H7 (cell line): ENCODE results near the gene CTF1. TPM values are rescaled to one million over a fixed set of nuclear protein-coding genes. Genes with fewer than 3 reads are reported as not detected.
"Not testable (repeated sequence)": the region's sequence is repeated elsewhere in the genome, so short reads cannot be mapped to it uniquely, and the experiment has no call there.

Source experiments
- DNase-seq: peaks from one replicate; pipeline ENCODE4 v3.0.0; 2012
- H3K27me3 ChIP-seq: 2 replicates; pipeline ENCODE4 v1.6.0; 2011; ENCODE audit warnings: mild to moderate bottlenecking, low read length; ENCODE audit not compliant: control insufficient read depth, insufficient read depth
- H3K36me3 ChIP-seq: replicated peaks from 2 replicates; pipeline ENCODE4 v1.5.1; 2011; ENCODE audit warnings: low read length; ENCODE audit not compliant: control insufficient read depth, insufficient read depth
- H3K4me3 ChIP-seq: 2 replicates; pipeline ENCODE4 v1.5.1; 2011; ENCODE audit warnings: low read depth, mild to moderate bottlenecking, control low read depth, low read length, moderate library complexity; ENCODE audit not compliant: insufficient read depth
- total RNA-seq: library from RNA; depleted of rRNA; stranded (reverse); fragments of >200 nt; shearing (Covaris generic); gene quantifications from 2 replicates; pipeline ENCODE4 v1.2.3, GENCODE V29; 2014

Gene CTF1
- total RNA-seq, 1 experiment from 2014 or later, result 2.0 TPM

- peak; percentile 19 for DNase-seq
- Histone ChIP-seq H3K27me3 (no peaks in the 10 kb centered on the region), H3K4me3 (no peak overlapping the region)
Observed at GRCh38 chr16:30926937-30927788, 30.7 kb downstream of the CTF1 start.

GRCh38 chr16:30927789-30928378 is 31.5 kb downstream of the CTF1 start:
- no peak overlapping the region for H3K4me3 ChIP-seq
- DNase-seq, result peak; percentile 98
- peaks cover 21% of the 10 kb centered on the region for H3K36me3 ChIP-seq
- H3K27me3 ChIP-seq, result no peaks in the 10 kb centered on the region

More at GRCh38 chr16:30926937-30927788, 30.7 kb downstream of the CTF1 start:
- peaks cover 17% of the 10 kb centered on the region for H3K36me3 ChIP-seq

- DNase-seq, result no peak
- Histone ChIP-seq H3K36me3 (peaks cover 21% of the 10 kb centered on the region), H3K4me3 (no peak overlapping the region), H3K27me3 (no peaks in the 10 kb centered on the region)
Observed at GRCh38 chr16:30928390-30928789, 32.0 kb downstream of the CTF1 start.

GRCh38 chr16:30929167-30929566 is 32.8 kb downstream of the CTF1 start:
- no peaks in the 10 kb centered on the region for H3K27me3 ChIP-seq
- peak; percentile 31 for DNase-seq
- H3K36me3 ChIP-seq, result peaks cover 21% of the 10 kb centered on the region

GRCh38 chr16:30930160-30930571 is 33.8 kb downstream of the CTF1 start:
- no peaks in the 10 kb centered on the region for H3K27me3 ChIP-seq
- H3K4me3 ChIP-seq, result no peak overlapping the region
- DNase-seq, result no peak
- peaks cover 21% of the 10 kb centered on the region for H3K36me3 ChIP-seq

More at GRCh38 chr16:30929167-30929566, 32.8 kb downstream of the CTF1 start:
- no peak overlapping the region for H3K4me3 ChIP-seq

GRCh38 chr16:30931068-30931650 is 34.7 kb downstream of the CTF1 start:
- Histone ChIP-seq H3K36me3 (peaks cover 24% of the 10 kb centered on the region), H3K27me3 (no peaks in the 10 kb centered on the region), H3K4me3 (no peak overlapping the region)
- no peak for DNase-seq

GRCh38 chr16:30934827-30935557 is 38.6 kb downstream of the CTF1 start:
- no peaks in the 10 kb centered on the region for H3K27me3 ChIP-seq
- H3K36me3 ChIP-seq, result peaks cover 20% of the 10 kb centered on the region
- peak; percentile 89 for DNase-seq
- H3K4me3 ChIP-seq, result no peak overlapping the region

- H3K36me3 ChIP-seq, result peaks cover 11% of the 10 kb centered on the region
- no peaks in the 10 kb centered on the region for H3K27me3 ChIP-seq
- DNase-seq, result no peak
- H3K4me3 ChIP-seq, result no peak overlapping the region
Observed at GRCh38 chr16:30937692-30938091, 41.3 kb downstream of the CTF1 start.

GRCh38 chr16:30939571-30939970 is 43.2 kb downstream of the CTF1 start:
- not testable (repeated sequence) for H3K27me3 ChIP-seq, H3K4me3 ChIP-seq, DNase-seq
- H3K36me3 ChIP-seq, result peaks cover 20% of the 10 kb centered on the region

- peak; percentile 93 for DNase-seq
- H3K36me3 ChIP-seq, result peaks cover 19% of the 10 kb centered on the region
- no peaks in the 10 kb centered on the region for H3K27me3 ChIP-seq
- no peak overlapping the region for H3K4me3 ChIP-seq
Observed at GRCh38 chr16:30941600-30942425, 45.4 kb downstream of the CTF1 start.

- Histone ChIP-seq H3K27me3 (no peaks in the 10 kb centered on the region), H3K4me3 (no peak overlapping the region)
- no peak for DNase-seq
Observed at GRCh38 chr16:30942426-30942806, 46.0 kb downstream of the CTF1 start.

GRCh38 chr16:30944352-30944751 is 47.9 kb downstream of the CTF1 start:
- Histone ChIP-seq H3K4me3 (no peak overlapping the region), H3K27me3 (no peaks in the 10 kb centered on the region), H3K36me3 (peaks cover 17% of the 10 kb centered on the region)
- no peak for DNase-seq

More at GRCh38 chr16:30942426-30942806, 46.0 kb downstream of the CTF1 start:
- H3K36me3 ChIP-seq, result peaks cover 17% of the 10 kb centered on the region

- Histone ChIP-seq H3K27me3 (no peaks in the 10 kb centered on the region), H3K36me3 (peaks cover 17% of the 10 kb centered on the region), H3K4me3 (no peak overlapping the region)
- no peak for DNase-seq
Observed at GRCh38 chr16:30946671-30947540, 50.5 kb downstream of the CTF1 start.
